ENCODE measurements around the gene PYCR2.

DNA sequence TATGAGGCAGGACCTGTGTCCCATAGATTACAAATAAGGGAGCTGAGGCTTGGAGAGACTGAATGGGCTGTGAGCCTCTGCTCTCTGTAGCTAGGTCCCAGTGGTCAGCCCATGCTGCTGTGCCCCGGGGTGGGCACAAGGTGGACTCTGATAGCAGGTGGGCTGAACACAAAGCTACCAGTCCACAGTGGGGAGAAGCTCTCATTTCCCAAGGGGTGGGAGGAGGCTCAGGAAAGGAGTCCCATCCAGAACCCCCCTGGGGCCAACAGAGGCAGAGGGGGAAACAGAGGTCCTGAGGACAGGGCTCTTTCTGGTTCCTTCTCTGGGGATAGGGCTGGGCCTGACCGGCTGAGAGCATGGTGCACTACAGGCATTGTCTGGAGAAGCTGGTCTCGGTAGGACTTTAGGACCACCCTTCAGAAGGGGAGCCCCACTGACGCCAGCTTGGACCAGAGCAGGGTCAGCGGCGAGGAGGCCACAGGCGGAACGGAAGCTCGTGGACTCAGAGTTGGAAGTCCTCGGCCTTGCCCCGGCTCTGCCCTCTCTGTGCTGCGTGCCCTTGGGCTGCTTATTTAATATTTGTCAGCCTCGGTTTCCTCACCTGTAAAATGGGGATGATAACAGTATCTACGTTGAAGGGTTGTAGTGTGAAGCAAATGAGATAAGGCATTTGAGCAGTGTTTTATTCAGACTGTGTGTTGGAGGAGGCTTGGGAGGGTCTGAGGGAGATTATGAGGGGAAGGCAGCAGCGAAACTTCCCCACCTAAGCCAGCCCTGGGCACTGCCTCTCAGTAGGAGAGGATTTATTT, 48.5 kb upstream of the PYCR2 start:
- TF ChIP-seq, protein P1, sequence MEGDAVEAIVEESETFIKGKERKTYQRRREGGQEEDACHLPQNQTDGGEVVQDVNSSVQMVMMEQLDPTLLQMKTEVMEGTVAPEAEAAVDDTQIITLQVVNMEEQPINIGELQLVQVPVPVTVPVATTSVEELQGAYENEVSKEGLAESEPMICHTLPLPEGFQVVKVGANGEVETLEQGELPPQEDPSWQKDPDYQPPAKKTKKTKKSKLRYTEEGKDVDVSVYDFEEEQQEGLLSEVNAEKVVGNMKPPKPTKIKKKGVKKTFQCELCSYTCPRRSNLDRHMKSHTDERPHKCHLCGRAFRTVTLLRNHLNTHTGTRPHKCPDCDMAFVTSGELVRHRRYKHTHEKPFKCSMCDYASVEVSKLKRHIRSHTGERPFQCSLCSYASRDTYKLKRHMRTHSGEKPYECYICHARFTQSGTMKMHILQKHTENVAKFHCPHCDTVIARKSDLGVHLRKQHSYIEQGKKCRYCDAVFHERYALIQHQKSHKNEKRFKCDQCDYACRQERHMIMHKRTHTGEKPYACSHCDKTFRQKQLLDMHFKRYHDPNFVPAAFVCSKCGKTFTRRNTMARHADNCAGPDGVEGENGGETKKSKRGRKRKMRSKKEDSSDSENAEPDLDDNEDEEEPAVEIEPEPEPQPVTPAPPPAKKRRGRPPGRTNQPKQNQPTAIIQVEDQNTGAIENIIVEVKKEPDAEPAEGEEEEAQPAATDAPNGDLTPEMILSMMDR (conservative IDR thresholded peaks at IDR 0.05; ENCODE audit: low read depth, low read length) = 0 out of 2 replicates have a peak, but pooled peaks have one; percentile 1
- no peak for TF ChIP-seq EZH2phosphoT487 (IDR thresholded peaks at IDR 0.05; ENCODE audit: borderline replicate concordance, low read length)
- no peak for TF ChIP-seq EZH2 (IDR thresholded peaks at IDR 0.05; ENCODE audit: low read length, unreplicated experiment)

Measured in PC-3 (cell line).